NCI-H2029 (cell line): ENCODE results near the gene SLC7A4.

ENCODE experiments used
- DNase-seq: peaks from one replicate; lab custom pipeline; 2025; lab: John Stamatoyannopoulos, UW

SLC7A4 gene

GRCh38 chr22:20986365-20986764 lies 46.0 kb downstream of the SLC7A4 start:
- DNase-seq: no peak

- no peak for DNase-seq
Measured at GRCh38 chr22:20985720-20986119, 46.6 kb downstream of the SLC7A4 start.

GRCh38 chr22:20983081-20983771 lies 49.1 kb downstream of the SLC7A4 start:
- DNase-seq: no peak

GRCh38 chr22:20982563-20982882 lies 49.8 kb downstream of the SLC7A4 start:
- DNase-seq: no peak

- peak; percentile 37 for DNase-seq
Measured at GRCh38 chr22:20981787-20982562, 50.4 kb downstream of the SLC7A4 start, which contains the start of gene LZTR1. LZTR1 (plus strand) TSS chr22:20982297; CDS start chr22:20982372, 75 bp downstream.

- no peak for DNase-seq
Measured at GRCh38 chr22:20980938-20981722, 51.2 kb downstream of the SLC7A4 start.

- DNase-seq: no peak
Measured at GRCh38 chr22:20980523-20980922, 51.8 kb downstream of the SLC7A4 start.

GRCh38 chr22:20979940-20980453 lies 52.4 kb downstream of the SLC7A4 start:
- no peak for DNase-seq

- DNase-seq: peak; percentile 61
Measured at GRCh38 chr22:20979243-20979809, 53.0 kb downstream of the SLC7A4 start.
